ENCODE measurements around the gene CHIC2. TPM values are rescaled to one million over a fixed set of nuclear protein-coding genes. Genes with fewer than 3 reads are reported as not detected.
"Not testable (repeated sequence)": the region's sequence is repeated elsewhere in the genome, so short reads cannot be mapped to it uniquely, and the experiment has no call there.

Gene CHIC2
- total and polyA plus RNA-seq, 2 of the 4 experiments (the other 2 are of a cell fraction): 20.4 to 26.3 TPM

- no peaks in the 10 kb centered on the region for H3K4me1 ChIP-seq (ENCODE audit: control insufficient read depth, insufficient read depth, low read length)
- TF ChIP-seq ELK1 (IDR thresholded peaks at IDR 0.05; ENCODE audit: borderline replicate concordance, low read depth, low read length) (no peak), BHLHE40 (IDR thresholded peaks at IDR 0.05; ENCODE audit: low read depth, low read length) (0 out of 2 replicates have a peak, but pooled peaks have one; percentile 3)
- H2AFZ ChIP-seq (replicated peaks; ENCODE audit: low read length, poor library complexity): no peak overlapping the region
- H3K36me3 ChIP-seq (ENCODE audit: control insufficient read depth, insufficient read depth, low read length): peaks cover 8% of the 10 kb centered on the region
- no peak overlapping the region for H3K9ac ChIP-seq (ENCODE audit: low read depth, low read length)
- no peak overlapping the region for H2BK20ac ChIP-seq (ENCODE audit: low read depth, low read length)
- H2BK15ac ChIP-seq (ENCODE audit: low read depth, low read length): no peak overlapping the region
- 0 out of 2 replicates have a peak overlapping the region, but pooled peaks have one; percentile 42 for H3K14ac ChIP-seq (replicated peaks; ENCODE audit: low read depth, low read length)
- no peak overlapping the region for H3K27ac ChIP-seq (ENCODE audit: insufficient read depth, low read length)
- no peak overlapping the region for H3K4ac ChIP-seq (ENCODE audit: low read depth, low read length)
- H2AK5ac ChIP-seq (ENCODE audit: low read depth, low read length): peak overlapping the region; percentile 37; the same call in 1 of the 2 replicates
- dilution Hi-C loops (cut with HindIII; ENCODE audit: low sequenced_read_pairs, unreplicated experiment): no loop called here
- DNase-seq (peak; percentile 78), ATAC-seq (ENCODE audit: low read depth) (peak; percentile 88)
- H4K91ac ChIP-seq (ENCODE audit: insufficient read depth, low read depth, low read length): no peak overlapping the region
- H3K4me2 ChIP-seq (ENCODE audit: low read depth, low read length): peak overlapping the region; percentile 39; the same call in 1 of the 2 replicates
- no peak overlapping the region for H2AK9ac ChIP-seq (replicated peaks; ENCODE audit: low read depth, low read length, poor library complexity)
- H3K18ac ChIP-seq (ENCODE audit: low read depth, low read length): no peak overlapping the region
- no TSS peak for BruUV-seq (replicated peaks)
- intact Hi-C loops (cut with micrococcal nuclease): no loop called here
- H4K8ac ChIP-seq (ENCODE audit: low read depth in 2 of 2, low read length in 2 of 2): no peak overlapping the region
- no peaks in the 10 kb centered on the region for H3K9me3 ChIP-seq (ENCODE audit: control insufficient read depth, insufficient read depth, low read length)
- H3K23ac ChIP-seq (ENCODE audit: low read depth, low read length): no peak overlapping the region
- ChIA-PET CTCF (no interaction called here), POLR2A (ENCODE audit: unreplicated experiment) (no interaction called here)
- H3K4me3 ChIP-seq (ENCODE audit: insufficient read depth, low read depth, low read length): no peak overlapping the region
- peak overlapping the region; percentile 58 for H2BK5ac ChIP-seq (ENCODE audit: low read depth, low read length, poor library complexity, severe bottlenecking)
- in situ Hi-C loops (cut with MboI; ENCODE audit: low sequenced_read_pairs): loop anchor here (25.0 kb wide), 1 partner anchor 1038 kb away; no protein-coding TSS in a partner anchor
- no peaks in the 10 kb centered on the region for H3K27me3 ChIP-seq (ENCODE audit: control insufficient read depth, insufficient read depth, low read length)
- H4K20me1 ChIP-seq (ENCODE audit: insufficient read depth, low read length): peaks cover 56% of the 10 kb centered on the region; the same call in 1 of the 2 replicates
- H2BK120ac ChIP-seq (ENCODE audit: low read depth, low read length): no peak overlapping the region
- no peak overlapping the region for H4K5ac ChIP-seq (ENCODE audit: low read depth, low read length)
- H3K56ac ChIP-seq (ENCODE audit: extremely low read depth, insufficient read depth, low read length): no peak overlapping the region
- no CpG with 5 or more reads among the region's 1 CpG for WGBS, 2 experiments (ENCODE audit: extremely low coverage in 2 of 2, insufficient read length in 1 of 2)
- H3K9me1 ChIP-seq (ENCODE audit: insufficient read depth, low read length): peaks cover 8% of the 10 kb centered on the region
- H3K79me1 ChIP-seq (ENCODE audit: low read depth in 1 of 2, low read length in 2 of 2): peaks cover 12 to 53% of the 10 kb centered on the region in 2 experiments
Measured at GRCh38 chr4:54050214-54050904, 14.0 kb downstream of the CHIC2 start.

- H4K8ac ChIP-seq (ENCODE audit: low read depth in 2 of 2, low read length in 2 of 2); H3K36me3 ChIP-seq (ENCODE audit: control insufficient read depth, insufficient read depth, low read length); H3K9ac ChIP-seq (ENCODE audit: low read depth, low read length); H2BK5ac ChIP-seq (ENCODE audit: low read depth, low read length, poor library complexity, severe bottlenecking); H4K5ac ChIP-seq (ENCODE audit: low read depth, low read length); H2BK20ac ChIP-seq (ENCODE audit: low read depth, low read length); ATAC-seq (ENCODE audit: low read depth); H3K4me3 ChIP-seq (ENCODE audit: insufficient read depth, low read depth, low read length); H3K9me1 ChIP-seq (ENCODE audit: insufficient read depth, low read length); H3K9me3 ChIP-seq (ENCODE audit: control insufficient read depth, insufficient read depth, low read length); H3K27me3 ChIP-seq (ENCODE audit: control insufficient read depth, insufficient read depth, low read length); H3K27ac ChIP-seq (ENCODE audit: insufficient read depth, low read length); in situ Hi-C loops (cut with MboI; ENCODE audit: low sequenced_read_pairs); H2AK9ac ChIP-seq (replicated peaks; ENCODE audit: low read depth, low read length, poor library complexity); H2AFZ ChIP-seq (replicated peaks; ENCODE audit: low read length, poor library complexity); H4K91ac ChIP-seq (ENCODE audit: insufficient read depth, low read depth, low read length); H3K23ac ChIP-seq (ENCODE audit: low read depth, low read length); dilution Hi-C loops (cut with HindIII; ENCODE audit: low sequenced_read_pairs, unreplicated experiment); H3K4me1 ChIP-seq (ENCODE audit: control insufficient read depth, insufficient read depth, low read length); H2AK5ac ChIP-seq (ENCODE audit: low read depth, low read length); H3K4me2 ChIP-seq (ENCODE audit: low read depth, low read length); H3K14ac ChIP-seq (replicated peaks; ENCODE audit: low read depth, low read length); H3K56ac ChIP-seq (ENCODE audit: extremely low read depth, insufficient read depth, low read length); DNase-seq; BruUV-seq (replicated peaks); H2BK15ac ChIP-seq (ENCODE audit: low read depth, low read length); H3K4ac ChIP-seq (ENCODE audit: low read depth, low read length); H3K18ac ChIP-seq (ENCODE audit: low read depth, low read length); intact Hi-C loops (cut with micrococcal nuclease); POLR2A ChIA-PET (ENCODE audit: unreplicated experiment); H2BK120ac ChIP-seq (ENCODE audit: low read depth, low read length): not testable (repeated sequence)
- WGBS, 2 experiments (ENCODE audit: extremely low coverage in 2 of 2, insufficient read length in 1 of 2): no CpG with 5 or more reads among the region's 4 CpGs
- H3K79me1 ChIP-seq (ENCODE audit: low read depth in 1 of 2, low read length in 2 of 2): peaks cover 8 to 33% of the 10 kb centered on the region in 2 experiments; a peak in 3 of 4 replicates
- H4K20me1 ChIP-seq (ENCODE audit: insufficient read depth, low read length): peaks cover 18% of the 10 kb centered on the region
- CTCF ChIA-PET: interaction anchor here (0.7 kb wide), 1 partner anchor 33 kb away, joined by 4 read pairs; no protein-coding TSS in a partner anchor
Measured at GRCh38 chr4:54043630-54044029, 20.8 kb downstream of the CHIC2 start.
